ENCODE measurements around the gene GALNT2.

The GALNT2 gene

GRCh38 chr1:230163205-230163604 lies 96.2 kb downstream of the GALNT2 start:
- DNase-seq: peak; percentile 74
- no peaks in the 10 kb centered on the region for H3K36me3 ChIP-seq (replicated peaks)
- no peak overlapping the region for H3K27ac ChIP-seq
- in situ Hi-C loops (cut with HindIII; ENCODE audit: low pct_ligation_motif_present, low sequenced_read_pairs): no loop called here
- TF ChIP-seq CTCF (IDR thresholded peaks at IDR 0.05; ENCODE audit: low read depth, low read length, missing control alignments): no peak
- no peak overlapping the region for H3K4me3 ChIP-seq (ENCODE audit: low read depth, low read length)
- H3K27me3 ChIP-seq (replicated peaks): no peaks in the 10 kb centered on the region

DNA sequence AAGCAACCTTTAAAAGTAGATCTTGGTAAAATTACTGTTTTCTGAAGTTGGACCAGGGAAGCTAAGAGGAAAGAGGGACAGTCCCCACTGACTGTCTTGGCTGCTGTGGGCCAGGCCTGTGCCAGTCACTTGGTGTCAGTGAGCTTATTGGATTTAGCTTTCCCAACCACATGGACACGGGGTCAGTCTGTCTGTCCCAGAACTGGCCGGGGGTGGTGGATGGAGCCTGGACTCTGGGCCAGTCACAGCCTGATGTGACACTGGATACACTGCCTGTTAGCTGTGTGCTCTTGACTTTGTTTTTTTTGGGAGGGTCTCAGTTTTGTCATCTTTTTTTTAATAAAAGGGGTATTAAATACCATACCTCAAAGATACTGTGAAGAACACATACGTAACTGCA lies 96.7 kb downstream of the GALNT2 start:
- H3K4me3 ChIP-seq (ENCODE audit: low read depth, low read length): no peak overlapping the region
- DNase-seq: no peak
- no peaks in the 10 kb centered on the region for H3K27me3 ChIP-seq (replicated peaks)
- no peaks in the 10 kb centered on the region for H3K36me3 ChIP-seq (replicated peaks)
- in situ Hi-C loops (cut with HindIII; ENCODE audit: low pct_ligation_motif_present, low sequenced_read_pairs): no loop called here
- H3K27ac ChIP-seq: no peak overlapping the region
- no peak for TF ChIP-seq CTCF (IDR thresholded peaks at IDR 0.05; ENCODE audit: low read depth, low read length, missing control alignments)

GRCh38 chr1:230165536-230165935 lies 98.5 kb downstream of the GALNT2 start:
- in situ Hi-C loops (cut with HindIII; ENCODE audit: low pct_ligation_motif_present, low sequenced_read_pairs): no loop called here
- no peak for TF ChIP-seq CTCF (IDR thresholded peaks at IDR 0.05; ENCODE audit: low read depth, low read length, missing control alignments)

DNA sequence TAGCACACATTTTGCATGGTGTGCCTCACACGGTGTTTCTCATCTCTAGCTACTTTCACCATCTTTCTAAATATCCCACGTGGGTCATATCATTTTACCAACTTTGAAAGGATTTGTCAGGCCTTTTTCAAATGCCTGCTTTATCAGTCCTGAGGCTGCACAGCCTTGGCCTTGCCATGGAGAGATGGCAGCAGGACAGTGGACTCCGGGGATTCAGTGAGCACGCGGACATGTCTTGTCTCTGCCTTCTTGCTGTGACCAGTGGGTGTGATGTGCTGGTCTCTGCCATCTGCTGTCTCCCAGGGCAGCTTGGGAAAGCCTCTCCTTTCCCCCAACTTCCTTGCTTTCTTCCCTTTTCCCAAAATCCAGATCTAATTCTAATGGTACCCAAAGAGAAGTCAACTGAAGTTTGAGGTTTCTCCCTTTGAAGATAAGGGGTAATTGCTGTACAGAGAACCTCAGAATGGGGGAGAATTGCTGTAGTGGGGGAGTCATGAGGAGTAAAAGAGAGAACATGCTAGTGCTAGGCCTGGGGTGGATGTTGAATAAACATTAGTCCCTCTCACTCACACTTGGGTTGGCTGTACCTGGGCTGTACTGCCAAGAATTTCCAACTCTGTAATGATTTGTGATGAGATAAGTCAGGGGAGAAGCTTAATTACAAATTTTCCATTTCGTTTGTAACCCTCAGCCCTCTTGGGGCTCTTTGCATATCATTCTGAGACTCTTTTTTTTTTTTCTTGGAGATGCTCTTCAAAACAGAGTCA lies 99.5 kb downstream of the GALNT2 start:
- in situ Hi-C loops (cut with HindIII; ENCODE audit: low pct_ligation_motif_present, low sequenced_read_pairs): no loop called here
- H3K27me3 ChIP-seq (replicated peaks): no peaks in the 10 kb centered on the region
- DNase-seq: no peak
- H3K4me3 ChIP-seq (ENCODE audit: low read depth, low read length): no peak overlapping the region
- TF ChIP-seq CTCF (IDR thresholded peaks at IDR 0.05; ENCODE audit: low read depth, low read length, missing control alignments): no peak
- no peak overlapping the region for H3K27ac ChIP-seq
- no peaks in the 10 kb centered on the region for H3K36me3 ChIP-seq (replicated peaks)

More at GRCh38 chr1:230165536-230165935, 98.5 kb downstream of the GALNT2 start:
- Histone ChIP-seq H3K27me3 (replicated peaks) (no peaks in the 10 kb centered on the region), H3K27ac (no peak overlapping the region), H3K36me3 (replicated peaks) (no peaks in the 10 kb centered on the region), H3K4me3 (ENCODE audit: low read depth, low read length) (no peak overlapping the region)
- no peak for DNase-seq

- no peaks in the 10 kb centered on the region for H3K36me3 ChIP-seq (replicated peaks)
- H3K4me3 ChIP-seq (ENCODE audit: low read depth, low read length): no peak overlapping the region
- H3K27ac ChIP-seq: no peak overlapping the region
- H3K27me3 ChIP-seq (replicated peaks): no peaks in the 10 kb centered on the region
- DNase-seq: peak; percentile 28
- peak; percentile 79 for TF ChIP-seq CTCF (IDR thresholded peaks at IDR 0.05; ENCODE audit: low read depth, low read length, missing control alignments)
- in situ Hi-C loops (cut with HindIII; ENCODE audit: low pct_ligation_motif_present, low sequenced_read_pairs): no loop called here
Measured at GRCh38 chr1:230167419-230167852, 100.4 kb downstream of the GALNT2 start.
